GM12878 (cell line): ENCODE results near the gene TTLL8. TPM values are rescaled to one million over a fixed set of nuclear protein-coding genes. Genes with fewer than 3 reads are reported as not detected.

Experiments used
- ATAC-seq: fragments of 200-7000 bp; cut with Tn5 transposase; 3 replicates; pipeline ENCODE4 v1.9.1; 2020; ENCODE audit warnings: mild to moderate bottlenecking, moderate library complexity
- BruUV-seq: library from RNA; stranded (reverse); fragments of 400-500 nt; replicated peaks from 2 replicates; lab custom pipeline; 2021; lab: Mats Ljungman, UMichigan
- CTCF ChIA-PET: fragments of 300-600 bp; sonication (Branson Sonifier 250); formaldehyde crosslinking; extraction: SDS; loops from one replicate; lab custom pipeline; 2021; ENCODE audit warnings: inconsistent platforms; lab: Yijun Ruan, JAX
- POLR2A ChIA-PET: fragments of 350-600 bp; formaldehyde crosslinking; extraction: SDS; loops from one replicate; lab custom pipeline; 2021; ENCODE audit warnings: inconsistent platforms; lab: Charles Lee
- RAD21 ChIA-PET: fragments of 300-600 bp; sonication (Branson Sonifier 250); formaldehyde crosslinking; loops from one replicate; lab custom pipeline; 2023; ENCODE audit warnings: antibody characterized with exemption; ENCODE audit not compliant: unreplicated experiment; lab: Charles Lee
- SMC1A ChIA-PET: fragments of 300-600 bp; sonication (Branson Sonifier 250); formaldehyde crosslinking; loops from one replicate; lab custom pipeline; 2023; ENCODE audit not compliant: unreplicated experiment, uncharacterized antibody; lab: Charles Lee
- DNase-seq: peaks from one replicate; pipeline ENCODE4 v3.0.0-alpha.2; 2011; ENCODE audit warnings: low read depth, low spot score
- FAIRE-seq: peaks from 3 replicates; lab custom pipeline; 2011; peaks lifted over from hg19 to GRCh38; lab: Jason Lieb, UNC
- H2AFZ ChIP-seq: 2 replicates; pipeline ENCODE4 v1.6.0; 2011; ENCODE audit warnings: low read depth, low read length, control low read depth; ENCODE audit not compliant: control insufficient read depth
- H3K27ac ChIP-seq: 2 replicates; pipeline ENCODE4 v1.5.1; 2011; ENCODE audit warnings: control low read depth; ENCODE audit not compliant: control insufficient read depth, insufficient read depth
- H3K27me3 ChIP-seq, 2 experiments: replicated peaks in 1 of 2; 2 replicates each; pipeline versions ENCODE4 v1.6.0 to v1.6.1; 2011; ENCODE audit warnings: low read length in 1 of 2; ENCODE audit not compliant: control insufficient read depth in 2 of 2, insufficient read depth in 2 of 2
- H3K36me3 ChIP-seq, 2 experiments: 2 replicates each; pipeline ENCODE4 v1.5.1; 2011; ENCODE audit warnings: low read length in 1 of 2; ENCODE audit not compliant: control insufficient read depth in 2 of 2, insufficient read depth in 2 of 2
- H3K4me1 ChIP-seq: 2 replicates; pipeline ENCODE4 v1.6.1; 2011; ENCODE audit warnings: mild to moderate bottlenecking, low read length, moderate library complexity, mixed read lengths; ENCODE audit not compliant: control insufficient read depth, insufficient read depth
- H3K4me2 ChIP-seq: 2 replicates; pipeline ENCODE4 v1.6.0; 2011; ENCODE audit warnings: control low read depth; ENCODE audit not compliant: control insufficient read depth, insufficient read depth
- H3K4me3 ChIP-seq: fragments of 200-600 bp; sonication (generic); 2 replicates; pipeline ENCODE4 v1.5.1; 2016
- H3K79me2 ChIP-seq: 2 replicates; pipeline ENCODE4 v1.6.0; 2011; ENCODE audit warnings: low read length; ENCODE audit not compliant: control insufficient read depth, insufficient read depth
- H3K9ac ChIP-seq: 2 replicates; pipeline ENCODE4 v1.8.0; 2011; ENCODE audit warnings: low read length, control low read depth, mixed read lengths; ENCODE audit not compliant: control insufficient read depth, insufficient read depth
- H3K9me3 ChIP-seq: replicated peaks from 3 replicates; pipeline ENCODE4 v1.5.1; 2011; ENCODE audit warnings: mild to moderate bottlenecking, low read length; ENCODE audit not compliant: control insufficient read depth, insufficient read depth
- H4K20me1 ChIP-seq: 2 replicates; pipeline ENCODE4 v1.6.0; 2011; ENCODE audit not compliant: control insufficient read depth, insufficient read depth
- BCL3 ChIP-seq: IDR thresholded peaks from 2 replicates; pipeline ENCODE4 v1.6.1; 2011; ENCODE audit warnings: borderline replicate concordance, low read depth, mild to moderate bottlenecking, moderate library complexity, low read length; ENCODE audit not compliant: insufficient read depth, poor library complexity, severe bottlenecking
- E2F8 ChIP-seq: fragments of 450-650 bp; IDR thresholded peaks from 2 replicates; pipeline ENCODE4 v1.6.1; 2018; ENCODE audit warnings: mild to moderate bottlenecking, low read depth, moderate library complexity; ENCODE audit not compliant: partially characterized antibody
- POU2F2 ChIP-seq: IDR thresholded peaks from 3 replicates; pipeline ENCODE4 v1.6.1; 2011; ENCODE audit warnings: low read depth, mild to moderate bottlenecking, low read length, borderline replicate concordance
- ZNF384 ChIP-seq: IDR thresholded peaks from 2 replicates; pipeline ENCODE4 v1.6.1; 2012; ENCODE audit warnings: low read depth, mild to moderate bottlenecking, low read length, improper control_type of control experiment, borderline replicate concordance
- WGBS: methylation state at CpG from one replicate; pipeline ENCODE4 v1.1.6; 2016; ENCODE audit warnings: low lambda C conversion rate; ENCODE audit not compliant: insufficient replicate concordance, insufficient coverage; ENCODE audit errors: missing lambda C conversion rate; 5-methylcytosine and 5-hydroxymethylcytosine counted together
- in situ Hi-C: fragments of 300-500 bp; cut with MboI; formaldehyde crosslinking; loops from 9 replicates; pipeline ENCODE4 v1.14.3; 2018; ENCODE audit warnings: mixed read lengths
- intact Hi-C: fragments of 100-400 bp; cut with micrococcal nuclease; formaldehyde crosslinking; loops from one replicate; pipeline ENCODE4 v1.14.2; 2022; ENCODE audit not compliant: unreplicated experiment
- polyA plus RNA-seq, 11 experiments: library from polyadenylated mRNA; depleted of rRNA in 4 of 11; unstranded in 6 of 11; stranded (reverse) in 5 of 11; fragments of >200 nt; fragmentation: Nextera tagmentation in 4 of 11; fragmentation: Illumina TruSeq in 1 of 11; extraction: Ambion mirVana in 4 of 11; extraction: Trizol in 1 of 11; gene quantifications; 1 replicate in 1 of 11; 2 replicates in 10 of 11; pipeline versions ENCODE4 v1.2.1 to v1.2.3, GENCODE V29; 2011 to 2016; ENCODE audit warnings: inconsistent platforms in 2 of 11, missing spikeins in 2 of 11, low read depth in 1 of 11
- total RNA-seq, 4 experiments: library from RNA; depleted of rRNA in 3 of 4; stranded (reverse); fragments of >200 nt in 3 of 4; fragmentation: Illumina TruSeq in 1 of 4; extraction: Trizol in 1 of 4; gene quantifications; 2 replicates each; pipeline versions ENCODE4 v1.2.1 to v1.2.3, GENCODE V29; 2013 to 2021

The TTLL8 gene
- total and polyA plus RNA-seq, 10 of the 15 experiments (the other 5 are each of a cell fraction or from before 2014, with no cell fraction given): not detected

- no peak for TF ChIP-seq POU2F2
- TF ChIP-seq, all 136 proteins: peak for 0
Measured at GRCh38 chr22:50062509-50063135, 4.5 kb upstream of the TTLL8 start (continued).

DNA sequence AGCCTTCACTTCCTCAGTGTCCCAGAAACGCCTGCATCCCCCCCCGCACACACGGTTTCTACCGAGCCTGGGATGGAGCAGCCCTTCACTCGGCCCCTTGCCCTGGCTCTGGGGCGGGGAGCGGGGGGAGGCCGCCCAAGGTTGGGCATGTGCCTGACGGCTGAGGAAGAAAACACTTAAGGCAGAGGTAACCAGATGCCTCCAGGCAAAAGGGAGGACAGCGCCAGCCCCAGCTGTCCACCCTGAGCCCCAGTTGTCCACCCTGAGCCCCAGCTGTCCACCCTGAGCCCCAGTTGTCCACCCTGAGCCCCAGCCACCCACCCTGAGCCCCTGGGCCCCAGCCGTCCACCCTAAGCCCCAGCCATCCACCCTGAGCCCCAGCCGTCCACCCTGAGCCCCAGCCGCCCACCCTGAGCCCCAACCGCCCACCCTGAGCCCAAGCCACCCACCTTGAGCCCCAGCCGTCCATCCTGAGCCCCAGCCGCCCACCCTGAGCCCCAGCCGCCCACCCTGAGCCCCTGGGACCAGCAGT, 3.8 kb upstream of the TTLL8 start:
- Histone ChIP-seq H3K79me2 (no peaks in the 10 kb centered on the region), H4K20me1 (no peaks in the 10 kb centered on the region), H3K4me3 (no peak overlapping the region), H3K4me1 (no peaks in the 10 kb centered on the region), H3K4me2 (no peak overlapping the region), H3K27ac (no peak overlapping the region), H3K36me3 (no peaks in the 10 kb centered on the region), H2AFZ (no peak overlapping the region), H3K9ac (no peak overlapping the region), H3K27me3 (no peaks in the 10 kb centered on the region; a peak in 2 of 4 replicates), H3K9me3 (no peaks in the 10 kb centered on the region)
- ChIA-PET CTCF (no interaction called here), RAD21 (no interaction called here), SMC1A (no interaction called here), POLR2A (no interaction called here)
- 37% methylated on average over 11 of the region's 17 CpGs for WGBS
- ATAC-seq: no peak
- in situ Hi-C loops: no loop called here
- DNase-seq: no peak
- FAIRE-seq: no peak
- intact Hi-C loops: no loop called here
- TF ChIP-seq E2F8: no peak
- no peak for TF ChIP-seq BCL3
- TF ChIP-seq ZNF384: no peak
- BruUV-seq: no TSS peak
